AG04449 (cell line): Measurements from ENCODE around the gene FCRLB.
"Not testable (repeated sequence)": the region's sequence is repeated elsewhere in the genome, so short reads cannot be mapped to it uniquely, and the experiment has no call there.

Experiments used
- CTCF ChIA-PET: fragments of 350-600 bp; formaldehyde crosslinking; extraction: SDS; loops from one replicate; lab custom pipeline; 2021; ENCODE audit warnings: antibody characterized with exemption; lab: Yijun Ruan, JAX
- POLR2A ChIA-PET: fragments of 400-600, 350-600 bp; formaldehyde crosslinking; extraction: SDS; loops from one replicate; lab custom pipeline; 2020; ENCODE audit warnings: antibody characterized with exemption, inconsistent platforms; lab: Yijun Ruan, JAX
- DNase-seq: peaks from one replicate; pipeline ENCODE4 v3.0.0-alpha.2; 2010; ENCODE audit warnings: low read depth, low spot score
- H3K4me3 ChIP-seq: 2 replicates; pipeline ENCODE4 v1.5.1; 2011; ENCODE audit warnings: low read depth, mild to moderate bottlenecking, control low read depth, low read length
- TF ChIP-seq, protein P1 (sequence below): IDR thresholded peaks from one replicate; pipeline ENCODE4 v1.5.1; 2011; ENCODE audit warnings: mild to moderate bottlenecking, moderate library complexity, low read length, control low read depth, inconsistent platforms; ENCODE audit not compliant: insufficient read depth; ENCODE audit errors: missing control alignments

Gene FCRLB

DNA sequence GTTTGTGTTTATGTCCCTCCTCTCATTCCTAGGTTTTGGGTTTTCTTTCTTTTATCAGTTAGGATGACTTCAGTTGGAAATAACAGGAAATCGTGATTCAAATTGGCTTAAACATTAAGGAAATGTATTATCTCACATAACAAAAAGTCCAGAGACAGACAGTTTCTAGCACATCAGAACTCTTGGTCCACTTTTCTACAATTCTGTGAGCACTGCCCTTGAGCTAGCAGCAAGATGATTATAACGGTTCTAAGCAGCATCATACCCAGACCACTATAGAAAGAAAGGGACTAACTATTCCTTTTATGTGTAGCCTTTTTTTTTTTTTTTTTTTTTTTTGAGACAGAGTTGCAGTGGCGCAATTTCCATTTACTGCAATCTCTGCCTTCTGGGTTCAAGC is 39.5 kb upstream of the FCRLB start:
- TF ChIP-seq, protein P1, sequence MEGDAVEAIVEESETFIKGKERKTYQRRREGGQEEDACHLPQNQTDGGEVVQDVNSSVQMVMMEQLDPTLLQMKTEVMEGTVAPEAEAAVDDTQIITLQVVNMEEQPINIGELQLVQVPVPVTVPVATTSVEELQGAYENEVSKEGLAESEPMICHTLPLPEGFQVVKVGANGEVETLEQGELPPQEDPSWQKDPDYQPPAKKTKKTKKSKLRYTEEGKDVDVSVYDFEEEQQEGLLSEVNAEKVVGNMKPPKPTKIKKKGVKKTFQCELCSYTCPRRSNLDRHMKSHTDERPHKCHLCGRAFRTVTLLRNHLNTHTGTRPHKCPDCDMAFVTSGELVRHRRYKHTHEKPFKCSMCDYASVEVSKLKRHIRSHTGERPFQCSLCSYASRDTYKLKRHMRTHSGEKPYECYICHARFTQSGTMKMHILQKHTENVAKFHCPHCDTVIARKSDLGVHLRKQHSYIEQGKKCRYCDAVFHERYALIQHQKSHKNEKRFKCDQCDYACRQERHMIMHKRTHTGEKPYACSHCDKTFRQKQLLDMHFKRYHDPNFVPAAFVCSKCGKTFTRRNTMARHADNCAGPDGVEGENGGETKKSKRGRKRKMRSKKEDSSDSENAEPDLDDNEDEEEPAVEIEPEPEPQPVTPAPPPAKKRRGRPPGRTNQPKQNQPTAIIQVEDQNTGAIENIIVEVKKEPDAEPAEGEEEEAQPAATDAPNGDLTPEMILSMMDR: no peak
- DNase-seq: no peak
- H3K4me3 ChIP-seq: no peak overlapping the region
- CTCF ChIA-PET: interaction anchor here (0.7 kb wide), 1 partner anchor 12 kb away, joined by 3 read pairs; no protein-coding TSS in a partner anchor
- POLR2A ChIA-PET: no interaction called here

DNA sequence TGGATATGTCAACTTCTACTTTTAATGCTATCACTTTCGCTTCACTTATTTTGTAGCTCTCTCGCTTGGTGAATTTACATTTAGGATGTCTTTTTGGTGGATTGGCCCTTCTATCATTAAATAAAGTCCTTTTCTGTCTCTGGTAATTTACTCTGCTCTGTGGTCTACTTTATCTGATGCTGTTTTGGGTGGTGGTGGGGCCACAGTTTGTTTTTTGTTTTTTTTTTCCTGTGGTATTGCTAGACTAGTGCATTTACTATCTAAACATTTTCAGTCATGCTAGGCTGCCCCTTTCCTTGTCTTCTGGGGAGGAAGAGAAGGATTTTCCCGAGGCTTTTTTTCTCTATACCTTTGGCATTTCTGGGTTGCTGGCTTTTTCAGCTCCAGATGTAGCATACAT is 32.4 kb upstream of the FCRLB start:
- no peak overlapping the region for H3K4me3 ChIP-seq
- POLR2A ChIA-PET: no interaction called here
- CTCF ChIA-PET: interaction anchor here (1.1 kb wide), 1 partner anchor 50 kb away, joined by 3 read pairs; no protein-coding TSS in a partner anchor

DNA sequence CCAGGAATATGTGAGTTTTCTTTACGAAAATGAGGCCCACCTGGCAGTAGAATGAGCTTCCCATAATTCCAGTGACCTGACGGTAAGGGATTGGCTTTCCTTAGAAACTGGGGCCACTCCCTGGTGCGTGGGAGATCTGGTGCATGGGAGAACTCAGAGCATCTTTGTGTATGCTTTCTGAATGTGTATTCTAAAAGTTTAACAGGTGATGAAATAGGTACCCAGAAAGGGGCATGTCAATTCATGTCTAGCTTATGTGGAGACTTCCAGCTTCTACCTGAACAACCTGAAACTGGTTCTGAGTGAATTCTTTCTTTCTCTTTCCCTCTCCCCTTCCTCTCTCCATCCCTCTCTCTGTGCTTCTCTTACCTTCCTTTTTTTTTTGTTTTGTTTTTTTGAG is 29.5 kb upstream of the FCRLB start:
- ChIA-PET POLR2A (interaction anchor here (0.6 kb wide), 1 partner anchor 47 kb away, joined by 3 read pairs; no protein-coding TSS in a partner anchor), CTCF (interaction anchor here (1.6 kb wide), 2 partner anchors 10 to 11 kb away, joined by 3 read pairs; no protein-coding TSS in a partner anchor)
- no peak overlapping the region for H3K4me3 ChIP-seq
- TF ChIP-seq, protein P1: no peak
- no peak for DNase-seq

More for the DNA sequence above, 32.4 kb upstream of the FCRLB start:
- TF ChIP-seq, protein P1: no peak
- DNase-seq: no peak

DNA sequence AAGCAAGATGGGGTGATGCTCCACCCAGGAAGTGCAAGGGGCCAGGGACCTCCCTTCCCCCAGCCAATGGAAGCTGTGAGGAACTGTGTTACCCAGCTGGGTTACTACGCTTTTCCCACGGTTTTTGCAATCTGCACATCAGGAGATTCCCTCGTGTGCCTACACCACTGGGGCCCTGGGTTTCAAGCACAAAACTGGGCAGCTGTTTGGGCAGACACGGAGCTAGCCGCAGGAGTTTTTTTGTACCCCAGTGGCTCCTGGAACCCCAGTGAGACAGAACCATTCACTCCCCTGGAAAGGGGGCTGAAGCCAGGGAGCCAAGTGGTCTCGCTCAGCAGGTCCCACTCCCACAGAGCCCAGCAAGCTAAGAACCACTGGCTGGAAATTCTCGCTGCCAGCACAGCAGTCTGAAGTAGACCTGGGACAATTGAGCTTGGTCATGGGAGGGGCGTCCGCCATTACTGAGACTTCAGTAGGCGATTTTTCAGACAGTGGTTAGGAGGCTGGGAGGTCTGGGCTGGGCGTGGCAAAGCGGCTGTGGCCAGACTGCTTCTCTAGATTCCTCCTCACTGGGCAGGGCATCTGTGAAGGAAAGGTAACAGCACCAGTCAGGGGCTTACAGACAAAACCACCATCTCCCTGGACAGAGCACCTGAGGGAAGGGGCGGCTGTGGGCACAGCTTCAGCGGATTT is 28.2 kb upstream of the FCRLB start:
- CTCF ChIA-PET: interaction anchor here (0.9 to 1.6 kb wide), 3 partner anchors 8 to 12 kb away, joined by 3 read pairs; no protein-coding TSS in a partner anchor
- H3K4me3 ChIP-seq, DNase-seq, POLR2A ChIA-PET: not testable (repeated sequence)

DNA sequence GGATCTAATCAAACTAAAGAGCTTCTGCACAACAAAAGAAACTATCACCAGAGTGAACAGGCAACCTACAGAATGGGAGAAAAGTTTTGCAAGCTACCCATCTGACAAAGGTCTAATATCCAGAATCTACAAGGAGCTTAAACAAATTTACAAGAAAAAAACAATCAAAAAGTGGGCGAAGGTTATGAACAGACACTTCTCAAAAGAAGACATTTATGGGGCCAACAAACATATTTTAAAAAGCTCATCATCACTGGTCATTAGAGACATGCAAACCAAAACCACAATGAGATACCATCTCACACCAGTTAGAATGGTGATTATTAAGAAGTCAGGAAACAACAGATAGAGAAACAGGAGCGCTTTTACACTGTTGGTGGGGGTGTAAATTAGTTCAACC is 23.0 kb upstream of the FCRLB start:
- H3K4me3 ChIP-seq, POLR2A ChIA-PET, DNase-seq: not testable (repeated sequence)
- CTCF ChIA-PET: interaction anchor here (0.8 kb wide), 1 partner anchor 42 kb away, joined by 3 read pairs; no protein-coding TSS in a partner anchor

DNA sequence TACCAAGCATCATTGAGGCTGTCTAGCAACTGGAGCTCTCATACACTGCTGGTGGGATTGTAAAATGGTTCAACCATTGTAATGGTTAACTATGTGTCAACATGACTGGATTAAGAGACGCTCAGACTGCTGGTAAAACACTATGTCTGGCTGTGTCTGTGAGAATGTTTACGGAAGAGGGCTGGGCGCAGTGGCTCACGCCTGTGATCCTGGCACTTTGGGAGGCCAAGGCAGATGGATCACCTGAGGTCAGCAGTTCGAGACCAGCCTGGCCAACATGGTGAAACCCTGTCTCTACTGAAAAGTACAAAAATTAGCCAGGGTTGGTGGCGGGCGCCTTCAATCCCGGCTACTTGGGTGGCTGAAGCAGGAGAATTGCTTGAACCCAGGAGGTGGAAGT is 19.1 kb upstream of the FCRLB start:
- POLR2A ChIA-PET: no interaction called here
- TF ChIP-seq, protein P1: no peak
- DNase-seq: no peak
- CTCF ChIA-PET: interaction anchor here (1.4 kb wide), 1 partner anchor 10 kb away, joined by 3 read pairs; no protein-coding TSS in a partner anchor
- H3K4me3 ChIP-seq: no peak overlapping the region

DNA sequence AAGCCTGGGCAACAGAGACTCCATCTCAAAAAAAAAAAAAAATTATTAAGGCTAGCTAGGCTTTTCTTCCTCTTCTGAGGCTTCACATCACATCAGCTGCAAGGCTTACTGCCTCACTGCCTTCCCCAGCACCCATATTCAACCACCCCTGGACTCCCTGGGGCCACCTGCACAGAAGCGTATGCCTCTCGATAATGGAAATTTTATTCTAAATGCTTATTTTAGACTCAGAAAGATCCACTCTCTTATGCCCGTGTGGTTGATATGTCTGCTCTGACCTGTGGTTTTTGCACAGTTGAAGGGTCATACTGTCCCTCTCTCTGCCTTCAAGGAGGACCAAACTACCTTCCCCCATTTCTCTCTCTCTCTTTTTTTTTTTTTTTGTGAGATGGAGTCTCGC is 15.8 kb upstream of the FCRLB start:
- no peak for DNase-seq
- TF ChIP-seq, protein P1: no peak
- POLR2A ChIA-PET: no interaction called here
- CTCF ChIA-PET: interaction anchor here (1.0 kb wide), 1 partner anchor 13 kb away, joined by 3 read pairs; no protein-coding TSS in a partner anchor
- no peak overlapping the region for H3K4me3 ChIP-seq
